Parathyroid adenoma (tissue), 2 donors: ENCODE measurements around the gene USP3.

Experiments
- H2AFZ ChIP-seq: fragments of 300-600 bp; sonication (generic); one replicate; pipeline ENCODE4 v1.7.0; 2017; ENCODE audit warnings: antibody characterized with exemption, mild to moderate bottlenecking
- H3K27ac ChIP-seq: fragments of 300-600 bp; sonication (generic); one replicate; pipeline ENCODE4 v1.7.0; 2017
- H3K27me3 ChIP-seq: fragments of 300-600 bp; sonication (generic); one replicate; pipeline ENCODE4 v1.7.0; 2017; ENCODE audit warnings: low read length; ENCODE audit not compliant: control insufficient read depth, insufficient read depth
- H3K36me3 ChIP-seq: fragments of 300-600 bp; sonication (generic); one replicate; pipeline ENCODE4 v1.7.0; 2017; ENCODE audit warnings: low read length; ENCODE audit not compliant: control insufficient read depth, insufficient read depth
- H3K4me1 ChIP-seq: fragments of 300-600 bp; sonication (generic); one replicate; pipeline ENCODE4 v1.7.0; 2017; ENCODE audit warnings: control low read depth
- H3K4me2 ChIP-seq: fragments of 300-600 bp; sonication (generic); one replicate; pipeline ENCODE4 v1.7.0; 2017; ENCODE audit warnings: low read length
- H3K4me3 ChIP-seq: fragments of 300-600 bp; sonication (generic); one replicate; pipeline ENCODE4 v1.7.0; 2017; ENCODE audit warnings: low read depth, low read length
- H3K79me2 ChIP-seq: fragments of 300-600 bp; sonication (generic); one replicate; pipeline ENCODE4 v1.7.0; 2017; ENCODE audit warnings: control low read depth
- H3K9ac ChIP-seq: fragments of 300-600 bp; sonication (generic); one replicate; pipeline ENCODE4 v1.7.0; 2017; ENCODE audit warnings: mild to moderate bottlenecking
- H3K9me3 ChIP-seq: fragments of 300-600 bp; sonication (generic); one replicate; pipeline ENCODE4 v1.7.0; 2017; ENCODE audit warnings: low read length; ENCODE audit not compliant: control insufficient read depth
- TF ChIP-seq, protein P1 (sequence below): fragments of 300-600 bp; sonication (generic); IDR thresholded peaks from one replicate; pipeline ENCODE4 v1.7.0; 2017; ENCODE audit warnings: antibody characterized with exemption, mild to moderate bottlenecking
- donor health status: primary hyperparathyroidism.

The USP3 gene

GRCh38 chr15:63573533-63573932 lies 69.1 kb downstream of the USP3 start:
- Histone ChIP-seq H3K9me3 (no peaks in the 10 kb centered on the region), H3K79me2 (no peaks in the 10 kb centered on the region), H3K4me2 (no peak overlapping the region), H3K4me1 (no peaks in the 10 kb centered on the region), H3K36me3 (no peaks in the 10 kb centered on the region), H3K4me3 (no peak overlapping the region), H3K27ac (no peak overlapping the region), H3K9ac (no peak overlapping the region), H3K27me3 (no peaks in the 10 kb centered on the region), H2AFZ (no peak overlapping the region)
- TF ChIP-seq, protein P1, sequence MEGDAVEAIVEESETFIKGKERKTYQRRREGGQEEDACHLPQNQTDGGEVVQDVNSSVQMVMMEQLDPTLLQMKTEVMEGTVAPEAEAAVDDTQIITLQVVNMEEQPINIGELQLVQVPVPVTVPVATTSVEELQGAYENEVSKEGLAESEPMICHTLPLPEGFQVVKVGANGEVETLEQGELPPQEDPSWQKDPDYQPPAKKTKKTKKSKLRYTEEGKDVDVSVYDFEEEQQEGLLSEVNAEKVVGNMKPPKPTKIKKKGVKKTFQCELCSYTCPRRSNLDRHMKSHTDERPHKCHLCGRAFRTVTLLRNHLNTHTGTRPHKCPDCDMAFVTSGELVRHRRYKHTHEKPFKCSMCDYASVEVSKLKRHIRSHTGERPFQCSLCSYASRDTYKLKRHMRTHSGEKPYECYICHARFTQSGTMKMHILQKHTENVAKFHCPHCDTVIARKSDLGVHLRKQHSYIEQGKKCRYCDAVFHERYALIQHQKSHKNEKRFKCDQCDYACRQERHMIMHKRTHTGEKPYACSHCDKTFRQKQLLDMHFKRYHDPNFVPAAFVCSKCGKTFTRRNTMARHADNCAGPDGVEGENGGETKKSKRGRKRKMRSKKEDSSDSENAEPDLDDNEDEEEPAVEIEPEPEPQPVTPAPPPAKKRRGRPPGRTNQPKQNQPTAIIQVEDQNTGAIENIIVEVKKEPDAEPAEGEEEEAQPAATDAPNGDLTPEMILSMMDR: no peak

GRCh38 chr15:63575312-63575711 lies 70.9 kb downstream of the USP3 start:
- no peak overlapping the region for H3K9ac ChIP-seq
- no peaks in the 10 kb centered on the region for H3K36me3 ChIP-seq
- no peaks in the 10 kb centered on the region for H3K27me3 ChIP-seq
- H3K4me2 ChIP-seq: no peak overlapping the region
- H3K4me3 ChIP-seq: no peak overlapping the region
- H3K27ac ChIP-seq: no peak overlapping the region
- no peaks in the 10 kb centered on the region for H3K79me2 ChIP-seq
- no peak overlapping the region for H2AFZ ChIP-seq
- TF ChIP-seq, protein P1: no peak
- H3K9me3 ChIP-seq: no peaks in the 10 kb centered on the region
- no peaks in the 10 kb centered on the region for H3K4me1 ChIP-seq

DNA sequence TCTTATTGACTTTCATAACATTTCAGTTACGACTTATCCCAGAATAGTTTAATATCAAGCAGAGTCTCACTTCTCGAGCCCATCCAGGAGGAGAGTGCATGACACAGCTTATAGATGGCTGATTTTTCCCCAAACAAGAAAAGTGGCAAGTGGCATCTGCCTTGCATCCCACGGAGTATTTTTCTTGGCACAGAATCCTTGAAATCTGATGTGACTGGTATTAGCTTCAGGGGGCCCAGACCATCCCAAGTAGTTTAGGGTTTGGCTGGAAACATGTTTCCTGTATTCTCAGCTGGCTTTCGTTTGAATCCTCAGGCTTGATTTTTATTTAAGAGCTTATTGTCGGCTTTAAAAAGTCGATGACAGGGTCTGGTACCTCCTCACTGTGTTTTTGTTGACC lies 72.0 kb downstream of the USP3 start:
- Histone ChIP-seq H3K36me3 (no peaks in the 10 kb centered on the region), H3K27me3 (no peaks in the 10 kb centered on the region), H3K27ac (no peak overlapping the region), H3K4me2 (no peak overlapping the region), H3K9ac (no peak overlapping the region), H3K4me1 (no peaks in the 10 kb centered on the region), H3K4me3 (no peak overlapping the region), H2AFZ (no peak overlapping the region), H3K9me3 (no peaks in the 10 kb centered on the region), H3K79me2 (no peaks in the 10 kb centered on the region)
- TF ChIP-seq, protein P1: no peak

DNA sequence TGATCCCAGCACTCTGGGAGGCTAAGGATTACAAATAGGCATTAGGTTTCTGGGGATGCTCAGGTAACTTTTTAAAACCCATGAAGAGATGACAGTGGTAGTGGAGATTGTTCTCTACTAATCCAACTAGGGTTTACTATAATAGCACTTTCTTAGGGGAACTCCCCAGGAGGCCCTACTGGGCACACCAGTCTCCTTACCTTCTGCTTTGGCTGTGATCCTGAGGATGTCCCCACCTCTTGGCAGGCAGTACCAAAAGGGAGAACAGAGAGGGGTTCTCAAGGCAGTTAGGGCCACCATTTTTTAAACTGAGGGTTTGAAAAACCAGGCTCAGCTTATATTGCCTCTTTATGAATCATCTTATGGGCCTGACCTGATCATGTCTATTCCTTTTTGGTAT lies 77.8 kb downstream of the USP3 start:
- no peaks in the 10 kb centered on the region for H3K27me3 ChIP-seq
- H3K4me3 ChIP-seq: no peak overlapping the region
- no peak overlapping the region for H2AFZ ChIP-seq
- TF ChIP-seq, protein P1: no peak
- H3K36me3 ChIP-seq: no peaks in the 10 kb centered on the region
- no peaks in the 10 kb centered on the region for H3K4me1 ChIP-seq
- H3K9ac ChIP-seq: no peak overlapping the region
- no peaks in the 10 kb centered on the region for H3K9me3 ChIP-seq
- no peaks in the 10 kb centered on the region for H3K79me2 ChIP-seq
- no peak overlapping the region for H3K4me2 ChIP-seq
- H3K27ac ChIP-seq: no peak overlapping the region

DNA sequence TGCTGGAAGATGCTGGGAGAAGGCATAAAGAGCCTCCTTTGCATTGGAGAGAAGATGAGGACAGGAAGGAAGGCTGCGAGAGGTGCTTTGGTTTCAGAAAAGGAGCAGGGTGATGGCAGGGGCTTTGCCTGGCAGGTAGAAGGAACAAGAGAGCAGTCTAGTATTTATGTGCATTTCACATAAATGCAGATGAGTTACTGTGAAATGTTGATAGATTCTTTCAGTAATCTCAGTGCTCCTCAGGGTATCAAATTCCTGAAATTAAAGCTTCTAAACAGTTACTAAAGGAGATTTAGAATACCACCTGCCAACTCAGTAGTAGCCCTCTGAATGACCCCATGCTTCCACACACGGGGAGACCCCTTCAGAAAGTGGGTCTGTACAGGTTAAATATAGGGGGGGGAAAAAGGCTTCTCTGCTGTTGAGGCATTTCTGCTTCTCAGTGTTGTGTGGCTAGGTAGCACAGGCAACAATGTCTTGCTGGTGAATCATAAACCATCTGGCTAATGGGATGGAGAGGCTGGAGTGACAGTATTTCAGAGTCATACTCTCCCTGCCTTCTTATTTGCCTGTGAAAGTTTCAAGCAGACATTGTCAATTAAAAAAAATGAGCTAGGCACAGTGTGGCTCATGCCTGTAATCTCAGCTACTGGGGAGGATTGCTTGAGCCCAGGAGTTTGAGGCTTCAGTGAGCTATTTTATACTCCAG lies 78.5 kb downstream of the USP3 start:
- H3K27me3 ChIP-seq: no peaks in the 10 kb centered on the region
- no peaks in the 10 kb centered on the region for H3K79me2 ChIP-seq
- no peak overlapping the region for H3K4me3 ChIP-seq
- H3K36me3 ChIP-seq: no peaks in the 10 kb centered on the region
- H3K9me3 ChIP-seq: no peaks in the 10 kb centered on the region
- H2AFZ ChIP-seq: no peak overlapping the region
- TF ChIP-seq, protein P1: no peak
- H3K4me2 ChIP-seq: no peak overlapping the region
- H3K27ac ChIP-seq: no peak overlapping the region
- no peaks in the 10 kb centered on the region for H3K4me1 ChIP-seq
- no peak overlapping the region for H3K9ac ChIP-seq
